ENCODE data around the gene HMCN1. TPM values are rescaled to one million over a fixed set of nuclear protein-coding genes. Genes with fewer than 3 reads are reported as not detected.

HMCN1 gene
- total RNA-seq, 1 donor from 2014 or later: 3.4 TPM

- TF ChIP-seq CTCF (IDR thresholded peaks at IDR 0.05; ENCODE audit: unreplicated experiment): no peak
- DNase-seq (ENCODE audit: low spot score, unreplicated experiment): no peak
- Mint-ChIP-seq H3K27me3 (no peaks in the 10 kb centered on the region), H3K4me1 (ENCODE audit: low read depth) (peaks cover 6% of the 10 kb centered on the region), H3K27ac (no peak overlapping the region), H3K9me3 (ENCODE audit: low read depth) (no peaks in the 10 kb centered on the region), H3K4me3 (ENCODE audit: low read depth) (no peak overlapping the region), H3K36me3 (ENCODE audit: insufficient read depth) (no peaks in the 10 kb centered on the region)
Observed at GRCh38 chr1:185840880-185841279, 106.7 kb downstream of the HMCN1 start.

- no peak overlapping the region for H3K4me3 Mint-ChIP-seq (ENCODE audit: low read depth)
- no peaks in the 10 kb centered on the region for H3K27me3 Mint-ChIP-seq
- no peaks in the 10 kb centered on the region for H3K36me3 Mint-ChIP-seq (ENCODE audit: insufficient read depth)
- no peak for TF ChIP-seq CTCF (IDR thresholded peaks at IDR 0.05; ENCODE audit: unreplicated experiment)
- no peak for DNase-seq (ENCODE audit: low spot score, unreplicated experiment)
- no peak overlapping the region for H3K27ac Mint-ChIP-seq
- peaks cover 6% of the 10 kb centered on the region for H3K4me1 Mint-ChIP-seq (ENCODE audit: low read depth)
- H3K9me3 Mint-ChIP-seq (ENCODE audit: low read depth): no peaks in the 10 kb centered on the region
Observed at GRCh38 chr1:185843297-185843869, 109.2 kb downstream of the HMCN1 start.

- TF ChIP-seq CTCF (IDR thresholded peaks at IDR 0.05; ENCODE audit: unreplicated experiment): no peak
- no peaks in the 10 kb centered on the region for H3K27me3 Mint-ChIP-seq
- no peak for DNase-seq (ENCODE audit: low spot score, unreplicated experiment)
- H3K36me3 Mint-ChIP-seq (ENCODE audit: insufficient read depth): no peaks in the 10 kb centered on the region
- H3K4me1 Mint-ChIP-seq (ENCODE audit: low read depth): peaks cover 6% of the 10 kb centered on the region
- H3K4me3 Mint-ChIP-seq (ENCODE audit: low read depth): no peak overlapping the region
- H3K9me3 Mint-ChIP-seq (ENCODE audit: low read depth): no peaks in the 10 kb centered on the region
- H3K27ac Mint-ChIP-seq: no peak overlapping the region
Observed at GRCh38 chr1:185843986-185844385, 109.8 kb downstream of the HMCN1 start.

GRCh38 chr1:185846672-185847444 is 112.7 kb downstream of the HMCN1 start:
- TF ChIP-seq CTCF (IDR thresholded peaks at IDR 0.05; ENCODE audit: unreplicated experiment): no peak
- Mint-ChIP-seq H3K27ac (no peak overlapping the region), H3K4me1 (ENCODE audit: low read depth) (peaks cover 6% of the 10 kb centered on the region), H3K36me3 (ENCODE audit: insufficient read depth) (no peaks in the 10 kb centered on the region), H3K27me3 (no peaks in the 10 kb centered on the region), H3K9me3 (ENCODE audit: low read depth) (no peaks in the 10 kb centered on the region), H3K4me3 (ENCODE audit: low read depth) (no peak overlapping the region)
- DNase-seq (ENCODE audit: low spot score, unreplicated experiment): no peak

- Mint-ChIP-seq H3K27ac (no peak overlapping the region), H3K4me1 (ENCODE audit: low read depth) (no peaks in the 10 kb centered on the region)
Observed at GRCh38 chr1:185849014-185849413, 114.8 kb downstream of the HMCN1 start.

More at GRCh38 chr1:185849014-185849413, 114.8 kb downstream of the HMCN1 start:
- Mint-ChIP-seq H3K9me3 (ENCODE audit: low read depth) (no peaks in the 10 kb centered on the region), H3K4me3 (ENCODE audit: low read depth) (no peak overlapping the region), H3K36me3 (ENCODE audit: insufficient read depth) (no peaks in the 10 kb centered on the region), H3K27me3 (no peaks in the 10 kb centered on the region)
- no peak for DNase-seq (ENCODE audit: low spot score, unreplicated experiment)
- no peak for TF ChIP-seq CTCF (IDR thresholded peaks at IDR 0.05; ENCODE audit: unreplicated experiment)

All from progenitor cell of endocrine pancreas (in vitro differentiated cells).